GM12878 (cell line): ENCODE results near the gene PC.

Experiments used
- BHLHE40 ChIP-seq, 2 experiments: fragments of 450-650 bp in 1 of 2; IDR thresholded peaks; 2 replicates each; pipeline ENCODE4 v1.6.1; 2011 to 2017; ENCODE audit warnings: low read depth in 2 of 2, borderline replicate concordance in 1 of 2, improper control_type of control experiment in 1 of 2, low read length in 1 of 2, mild to moderate bottlenecking in 1 of 2
- CBFB ChIP-seq: IDR thresholded peaks from 2 replicates; pipeline ENCODE4 v1.6.1; 2016; ENCODE audit warnings: antibody characterized with exemption, low read depth
- GABPA ChIP-seq: IDR thresholded peaks from 2 replicates; pipeline ENCODE4 v1.6.1; 2014; ENCODE audit warnings: antibody characterized with exemption, low read depth, mild to moderate bottlenecking, inconsistent platforms
- MTA3 ChIP-seq: IDR thresholded peaks from 2 replicates; pipeline ENCODE4 v1.6.1; 2012; ENCODE audit warnings: low read length, inconsistent platforms, borderline replicate concordance
- MYC ChIP-seq: IDR thresholded peaks from 2 replicates; pipeline ENCODE4 v1.6.1; 2011; ENCODE audit warnings: mild to moderate bottlenecking, low read length, moderate library complexity, inconsistent platforms; ENCODE audit not compliant: insufficient read depth, insufficient replicate concordance, insufficient read length, severe bottlenecking
- PAX5 ChIP-seq: IDR thresholded peaks from 2 replicates; pipeline ENCODE4 v1.6.1; 2011; ENCODE audit warnings: low read depth, low read length, borderline replicate concordance
- POLR2A ChIP-seq: IDR thresholded peaks from 2 replicates; pipeline ENCODE4 v1.6.1; 2011; ENCODE audit warnings: low read depth, mild to moderate bottlenecking, low read length
- RAD51 ChIP-seq: fragments of 450-650 bp; IDR thresholded peaks from 2 replicates; pipeline ENCODE4 v1.6.1; 2016; ENCODE audit warnings: moderate library complexity, mild to moderate bottlenecking, inconsistent platforms
- SREBF1 ChIP-seq: IDR thresholded peaks from 2 replicates; pipeline ENCODE4 v1.6.1; 2012; ENCODE audit warnings: mild to moderate bottlenecking, low read length
- STAT3 ChIP-seq: IDR thresholded peaks from 2 replicates; pipeline ENCODE4 v1.6.1; 2011; ENCODE audit warnings: low read depth, low read length, improper control_type of control experiment
- ZSCAN29 ChIP-seq: fragments of 450-650 bp; IDR thresholded peaks from 2 replicates; pipeline ENCODE4 v1.6.1; 2017; ENCODE audit warnings: mild to moderate bottlenecking, moderate library complexity
- TF ChIP-seq, protein P1 (sequence below): fragments of 450-650 bp; IDR thresholded peaks from 2 replicates; pipeline ENCODE4 v1.6.1; 2017; ENCODE audit warnings: mild to moderate bottlenecking, moderate library complexity
- TF ChIP-seq, protein P2 (sequence below), 3 experiments: IDR thresholded peaks in 2 of 3; conservative IDR thresholded peaks in 1 of 3; 2 replicates each; pipeline ENCODE4 v1.5.1; 2011; ENCODE audit warnings: low read depth in 3 of 3, low read length in 3 of 3, mild to moderate bottlenecking in 3 of 3, control low read depth in 2 of 3, moderate library complexity in 2 of 3, inconsistent platforms in 1 of 3, mixed read lengths in 1 of 3; ENCODE audit not compliant: control insufficient read depth in 2 of 3, insufficient read depth in 1 of 3; ENCODE audit errors: extremely low read depth in 1 of 3
- TF ChIP-seq, protein P3 (sequence below): IDR thresholded peaks from 2 replicates; pipeline ENCODE4 v1.6.1; 2011; ENCODE audit warnings: low read depth, low read length, improper control_type of control experiment, borderline replicate concordance

DNA sequence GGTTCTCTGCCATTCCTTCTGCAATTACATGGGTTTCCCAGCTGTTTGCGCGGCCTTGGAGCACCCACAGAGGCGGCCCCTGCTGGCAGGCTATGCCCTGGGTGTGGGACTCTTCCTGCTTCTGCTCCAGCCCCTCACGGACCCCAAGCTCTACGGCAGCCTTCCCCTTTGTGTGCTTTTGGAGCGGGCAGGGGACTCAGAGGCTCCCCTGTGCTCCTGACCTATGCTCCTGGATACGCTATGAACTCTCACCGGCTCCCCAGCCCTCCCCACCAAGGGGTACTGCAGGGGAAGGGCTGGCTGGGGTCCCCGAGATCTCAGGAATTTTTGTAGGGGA lies 112.3 kb downstream of the PC start:
- TF ChIP-seq ZSCAN29 (no peak), CBFB (no peak), MYC (no peak), RAD51 (no peak), GABPA (no peak), MTA3 (no peak), BHLHE40 (IDR thresholded peaks at IDR 0.05; ENCODE audit: borderline replicate concordance in 1 of 2, low read depth in 2 of 2, low read length in 1 of 2) (no peak), STAT3 (no peak), PAX5 (no peak), POLR2A (no peak), SREBF1 (no peak)
- TF ChIP-seq, protein P1, sequence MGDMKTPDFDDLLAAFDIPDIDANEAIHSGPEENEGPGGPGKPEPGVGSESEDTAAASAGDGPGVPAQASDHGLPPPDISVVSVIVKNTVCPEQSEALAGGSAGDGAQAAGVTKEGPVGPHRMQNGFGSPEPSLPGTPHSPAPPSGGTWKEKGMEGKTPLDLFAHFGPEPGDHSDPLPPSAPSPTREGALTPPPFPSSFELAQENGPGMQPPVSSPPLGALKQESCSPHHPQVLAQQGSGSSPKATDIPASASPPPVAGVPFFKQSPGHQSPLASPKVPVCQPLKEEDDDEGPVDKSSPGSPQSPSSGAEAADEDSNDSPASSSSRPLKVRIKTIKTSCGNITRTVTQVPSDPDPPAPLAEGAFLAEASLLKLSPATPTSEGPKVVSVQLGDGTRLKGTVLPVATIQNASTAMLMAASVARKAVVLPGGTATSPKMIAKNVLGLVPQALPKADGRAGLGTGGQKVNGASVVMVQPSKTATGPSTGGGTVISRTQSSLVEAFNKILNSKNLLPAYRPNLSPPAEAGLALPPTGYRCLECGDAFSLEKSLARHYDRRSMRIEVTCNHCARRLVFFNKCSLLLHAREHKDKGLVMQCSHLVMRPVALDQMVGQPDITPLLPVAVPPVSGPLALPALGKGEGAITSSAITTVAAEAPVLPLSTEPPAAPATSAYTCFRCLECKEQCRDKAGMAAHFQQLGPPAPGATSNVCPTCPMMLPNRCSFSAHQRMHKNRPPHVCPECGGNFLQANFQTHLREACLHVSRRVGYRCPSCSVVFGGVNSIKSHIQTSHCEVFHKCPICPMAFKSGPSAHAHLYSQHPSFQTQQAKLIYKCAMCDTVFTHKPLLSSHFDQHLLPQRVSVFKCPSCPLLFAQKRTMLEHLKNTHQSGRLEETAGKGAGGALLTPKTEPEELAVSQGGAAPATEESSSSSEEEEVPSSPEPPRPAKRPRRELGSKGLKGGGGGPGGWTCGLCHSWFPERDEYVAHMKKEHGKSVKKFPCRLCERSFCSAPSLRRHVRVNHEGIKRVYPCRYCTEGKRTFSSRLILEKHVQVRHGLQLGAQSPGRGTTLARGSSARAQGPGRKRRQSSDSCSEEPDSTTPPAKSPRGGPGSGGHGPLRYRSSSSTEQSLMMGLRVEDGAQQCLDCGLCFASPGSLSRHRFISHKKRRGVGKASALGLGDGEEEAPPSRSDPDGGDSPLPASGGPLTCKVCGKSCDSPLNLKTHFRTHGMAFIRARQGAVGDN: no peak
- TF ChIP-seq, protein P2, sequence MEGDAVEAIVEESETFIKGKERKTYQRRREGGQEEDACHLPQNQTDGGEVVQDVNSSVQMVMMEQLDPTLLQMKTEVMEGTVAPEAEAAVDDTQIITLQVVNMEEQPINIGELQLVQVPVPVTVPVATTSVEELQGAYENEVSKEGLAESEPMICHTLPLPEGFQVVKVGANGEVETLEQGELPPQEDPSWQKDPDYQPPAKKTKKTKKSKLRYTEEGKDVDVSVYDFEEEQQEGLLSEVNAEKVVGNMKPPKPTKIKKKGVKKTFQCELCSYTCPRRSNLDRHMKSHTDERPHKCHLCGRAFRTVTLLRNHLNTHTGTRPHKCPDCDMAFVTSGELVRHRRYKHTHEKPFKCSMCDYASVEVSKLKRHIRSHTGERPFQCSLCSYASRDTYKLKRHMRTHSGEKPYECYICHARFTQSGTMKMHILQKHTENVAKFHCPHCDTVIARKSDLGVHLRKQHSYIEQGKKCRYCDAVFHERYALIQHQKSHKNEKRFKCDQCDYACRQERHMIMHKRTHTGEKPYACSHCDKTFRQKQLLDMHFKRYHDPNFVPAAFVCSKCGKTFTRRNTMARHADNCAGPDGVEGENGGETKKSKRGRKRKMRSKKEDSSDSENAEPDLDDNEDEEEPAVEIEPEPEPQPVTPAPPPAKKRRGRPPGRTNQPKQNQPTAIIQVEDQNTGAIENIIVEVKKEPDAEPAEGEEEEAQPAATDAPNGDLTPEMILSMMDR (IDR thresholded peaks at IDR 0.05 in 2 of 3, conservative IDR thresholded peaks at IDR 0.05 in 1 of 3; ENCODE audit: control insufficient read depth in 2 of 3, extremely low read depth in 1 of 3, insufficient read depth in 1 of 3, low read depth in 3 of 3, low read length in 3 of 3): no peak
- TF ChIP-seq, protein P3, sequence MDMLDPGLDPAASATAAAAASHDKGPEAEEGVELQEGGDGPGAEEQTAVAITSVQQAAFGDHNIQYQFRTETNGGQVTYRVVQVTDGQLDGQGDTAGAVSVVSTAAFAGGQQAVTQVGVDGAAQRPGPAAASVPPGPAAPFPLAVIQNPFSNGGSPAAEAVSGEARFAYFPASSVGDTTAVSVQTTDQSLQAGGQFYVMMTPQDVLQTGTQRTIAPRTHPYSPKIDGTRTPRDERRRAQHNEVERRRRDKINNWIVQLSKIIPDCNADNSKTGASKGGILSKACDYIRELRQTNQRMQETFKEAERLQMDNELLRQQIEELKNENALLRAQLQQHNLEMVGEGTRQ: no peak
